ENCODE measurements around the gene LIX1L. TPM values are rescaled to one million over a fixed set of nuclear protein-coding genes. Genes with fewer than 3 reads are reported as not detected.

Gene LIX1L
- polyA plus RNA-seq, 1 donor (not counting 4 experiments of a cell fraction or from before 2014, with no cell fraction given) = 20.0 TPM

DNA sequence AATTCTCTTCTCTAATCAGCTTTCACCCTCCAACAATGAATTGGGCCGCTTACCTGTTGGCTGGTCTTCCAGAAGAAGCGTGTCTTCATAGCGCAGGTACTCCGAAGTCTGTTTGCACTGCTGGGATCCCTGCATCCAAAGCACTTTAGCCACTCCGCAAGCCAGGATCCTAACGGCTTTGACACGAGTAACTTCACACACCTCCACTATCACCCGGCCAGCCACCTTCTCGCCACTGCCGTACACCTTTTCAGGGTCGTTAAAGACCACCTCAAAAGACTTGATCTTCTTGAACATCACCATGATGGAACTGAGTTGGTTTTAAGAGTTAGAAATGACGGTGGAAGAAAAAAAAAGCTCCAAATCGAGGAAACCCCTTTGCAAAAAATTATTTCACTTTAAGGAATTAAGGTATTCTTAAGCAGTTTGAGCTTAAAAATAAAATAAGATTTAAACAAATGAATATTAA, 38.2 kb upstream of the LIX1L start:
- peak overlapping the region; percentile 57 to 96 (median 93) for H3K4me3 ChIP-seq (ENCODE audit: control insufficient read depth in 2 of 3, extremely low read depth in 1 of 3, insufficient read depth in 2 of 3, low read depth in 1 of 3, low read length in 3 of 3)
- no peaks in the 10 kb centered on the region for H3K27me3 ChIP-seq (ENCODE audit: control insufficient read depth, extremely low read depth, insufficient read depth, low read length)
- H3K4me2 ChIP-seq (ENCODE audit: control insufficient read depth, extremely low read depth, insufficient read depth, low read depth, low read length) = peak overlapping the region; percentile 97
- peaks cover 8% of the 10 kb centered on the region for H3K79me2 ChIP-seq (ENCODE audit: control insufficient read depth, insufficient read depth, low read length)
- no peaks in the 10 kb centered on the region for H3K9me3 ChIP-seq (ENCODE audit: control insufficient read depth, low read depth, low read length)
- H3K36me3 ChIP-seq (ENCODE audit: control insufficient read depth in 2 of 2, extremely low read depth in 1 of 2, insufficient read depth in 2 of 2, low read length in 2 of 2) = peaks cover 13 to 18% of the 10 kb centered on the region in 2 experiments
- no peak for TF ChIP-seq EZH2 (IDR thresholded peaks at IDR 0.05; ENCODE audit: low read length)
- TF ChIP-seq, protein P1, sequence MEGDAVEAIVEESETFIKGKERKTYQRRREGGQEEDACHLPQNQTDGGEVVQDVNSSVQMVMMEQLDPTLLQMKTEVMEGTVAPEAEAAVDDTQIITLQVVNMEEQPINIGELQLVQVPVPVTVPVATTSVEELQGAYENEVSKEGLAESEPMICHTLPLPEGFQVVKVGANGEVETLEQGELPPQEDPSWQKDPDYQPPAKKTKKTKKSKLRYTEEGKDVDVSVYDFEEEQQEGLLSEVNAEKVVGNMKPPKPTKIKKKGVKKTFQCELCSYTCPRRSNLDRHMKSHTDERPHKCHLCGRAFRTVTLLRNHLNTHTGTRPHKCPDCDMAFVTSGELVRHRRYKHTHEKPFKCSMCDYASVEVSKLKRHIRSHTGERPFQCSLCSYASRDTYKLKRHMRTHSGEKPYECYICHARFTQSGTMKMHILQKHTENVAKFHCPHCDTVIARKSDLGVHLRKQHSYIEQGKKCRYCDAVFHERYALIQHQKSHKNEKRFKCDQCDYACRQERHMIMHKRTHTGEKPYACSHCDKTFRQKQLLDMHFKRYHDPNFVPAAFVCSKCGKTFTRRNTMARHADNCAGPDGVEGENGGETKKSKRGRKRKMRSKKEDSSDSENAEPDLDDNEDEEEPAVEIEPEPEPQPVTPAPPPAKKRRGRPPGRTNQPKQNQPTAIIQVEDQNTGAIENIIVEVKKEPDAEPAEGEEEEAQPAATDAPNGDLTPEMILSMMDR (optimal IDR thresholded peaks at IDR 0.05 in 1 of 3, IDR thresholded peaks at IDR 0.05 in 1 of 3, conservative IDR thresholded peaks at IDR 0.05 in 1 of 3; ENCODE audit: extremely low read depth in 1 of 3, insufficient read depth in 2 of 3, low read length in 3 of 3) = no peak
- FAIRE-seq (no peak), DNase-seq (ENCODE audit: low read depth, low spot score) (no peak)
- H3K4me1 ChIP-seq (ENCODE audit: control insufficient read depth, extremely low read depth, insufficient read depth, low read length) = peaks cover 47% of the 10 kb centered on the region
- no peaks in the 10 kb centered on the region for H4K20me1 ChIP-seq (ENCODE audit: control insufficient read depth, extremely low read depth, insufficient read depth, low read length)
- peak overlapping the region; percentile 79 for H3K9ac ChIP-seq (ENCODE audit: control insufficient read depth, extremely low read depth, insufficient read depth, low read length)
- no peaks in the 10 kb centered on the region for H3K9me1 ChIP-seq (ENCODE audit: control insufficient read depth, extremely low read depth, insufficient read depth, low read length)
- peak overlapping the region; percentile 40 for H2AFZ ChIP-seq (ENCODE audit: control insufficient read depth, low read length)
- dilution Hi-C loops (cut with MboI; ENCODE audit: extremely low pct_ligation_motif_present, low sequenced_read_pairs) = no loop called here
- peak overlapping the region; percentile 95 for H3K27ac ChIP-seq (ENCODE audit: control insufficient read depth, insufficient read depth, low read length)

DNA sequence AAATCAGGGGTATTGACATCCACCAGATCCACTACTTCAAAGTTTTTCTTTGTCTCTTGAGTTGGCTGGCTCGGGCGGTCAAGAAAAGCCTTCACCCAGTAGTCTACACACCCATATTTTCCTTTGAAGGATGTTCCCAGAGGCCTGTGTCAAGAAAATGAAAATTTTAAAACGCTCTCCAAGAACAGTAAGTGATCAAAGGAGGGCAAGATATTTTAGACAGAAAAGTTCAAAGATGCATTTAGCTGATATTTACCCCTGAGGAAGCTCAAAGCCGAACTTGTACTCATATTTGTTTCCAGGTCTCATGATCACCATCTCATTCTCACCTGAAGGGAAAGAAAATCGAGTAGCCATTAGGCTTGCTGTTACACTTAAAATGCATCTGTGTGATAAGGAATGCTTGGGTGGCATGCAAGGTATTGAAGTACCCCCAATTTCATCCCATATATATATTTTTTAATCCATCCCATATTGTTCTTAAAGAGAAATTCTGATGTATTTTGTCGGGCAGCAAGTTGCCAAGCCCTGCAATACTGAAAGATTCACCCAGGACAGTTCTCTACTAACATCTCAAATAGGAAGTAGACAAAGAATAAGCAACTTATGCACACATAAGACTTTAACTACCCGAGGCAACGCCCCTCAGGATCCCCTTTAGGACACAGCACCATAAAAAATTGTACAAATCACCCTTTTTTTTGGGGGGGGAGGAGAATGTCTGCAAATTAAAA, 37.5 kb upstream of the LIX1L start:
- Histone ChIP-seq H3K4me3 (ENCODE audit: control insufficient read depth in 2 of 3, extremely low read depth in 1 of 3, insufficient read depth in 2 of 3, low read depth in 1 of 3, low read length in 3 of 3) (peak overlapping the region; percentile 57 to 96 (median 93)), H3K27me3 (ENCODE audit: control insufficient read depth, extremely low read depth, insufficient read depth, low read length) (no peaks in the 10 kb centered on the region), H4K20me1 (ENCODE audit: control insufficient read depth, extremely low read depth, insufficient read depth, low read length) (no peaks in the 10 kb centered on the region), H2AFZ (ENCODE audit: control insufficient read depth, low read length) (no peak overlapping the region), H3K4me1 (ENCODE audit: control insufficient read depth, extremely low read depth, insufficient read depth, low read length) (peaks cover 47% of the 10 kb centered on the region), H3K79me2 (ENCODE audit: control insufficient read depth, insufficient read depth, low read length) (peaks cover 8% of the 10 kb centered on the region), H3K9ac (ENCODE audit: control insufficient read depth, extremely low read depth, insufficient read depth, low read length) (peak overlapping the region; percentile 79), H3K27ac (ENCODE audit: control insufficient read depth, insufficient read depth, low read length) (peak overlapping the region; percentile 95), H3K9me1 (ENCODE audit: control insufficient read depth, extremely low read depth, insufficient read depth, low read length) (no peaks in the 10 kb centered on the region), H3K36me3 (ENCODE audit: control insufficient read depth in 2 of 2, extremely low read depth in 1 of 2, insufficient read depth in 2 of 2, low read length in 2 of 2) (peaks cover 13 to 18% of the 10 kb centered on the region in 2 experiments), H3K9me3 (ENCODE audit: control insufficient read depth, low read depth, low read length) (no peaks in the 10 kb centered on the region), H3K4me2 (ENCODE audit: control insufficient read depth, extremely low read depth, insufficient read depth, low read depth, low read length) (peak overlapping the region; percentile 97)
- no peak for TF ChIP-seq EZH2 (IDR thresholded peaks at IDR 0.05; ENCODE audit: low read length)
- TF ChIP-seq, protein P1 (optimal IDR thresholded peaks at IDR 0.05 in 1 of 3, IDR thresholded peaks at IDR 0.05 in 1 of 3, conservative IDR thresholded peaks at IDR 0.05 in 1 of 3; ENCODE audit: extremely low read depth in 1 of 3, insufficient read depth in 2 of 3, low read length in 3 of 3) = no peak
- dilution Hi-C loops (cut with MboI; ENCODE audit: extremely low pct_ligation_motif_present, low sequenced_read_pairs) = no loop called here
- FAIRE-seq (no peak), DNase-seq (ENCODE audit: low read depth, low spot score) (no peak)
